Measurements from ENCODE around the gene TPBGL.

TPBGL gene, protein sequence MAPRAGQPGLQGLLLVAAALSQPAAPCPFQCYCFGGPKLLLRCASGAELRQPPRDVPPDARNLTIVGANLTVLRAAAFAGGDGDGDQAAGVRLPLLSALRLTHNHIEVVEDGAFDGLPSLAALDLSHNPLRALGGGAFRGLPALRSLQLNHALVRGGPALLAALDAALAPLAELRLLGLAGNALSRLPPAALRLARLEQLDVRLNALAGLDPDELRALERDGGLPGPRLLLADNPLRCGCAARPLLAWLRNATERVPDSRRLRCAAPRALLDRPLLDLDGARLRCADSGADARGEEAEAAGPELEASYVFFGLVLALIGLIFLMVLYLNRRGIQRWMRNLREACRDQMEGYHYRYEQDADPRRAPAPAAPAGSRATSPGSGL

DNA sequence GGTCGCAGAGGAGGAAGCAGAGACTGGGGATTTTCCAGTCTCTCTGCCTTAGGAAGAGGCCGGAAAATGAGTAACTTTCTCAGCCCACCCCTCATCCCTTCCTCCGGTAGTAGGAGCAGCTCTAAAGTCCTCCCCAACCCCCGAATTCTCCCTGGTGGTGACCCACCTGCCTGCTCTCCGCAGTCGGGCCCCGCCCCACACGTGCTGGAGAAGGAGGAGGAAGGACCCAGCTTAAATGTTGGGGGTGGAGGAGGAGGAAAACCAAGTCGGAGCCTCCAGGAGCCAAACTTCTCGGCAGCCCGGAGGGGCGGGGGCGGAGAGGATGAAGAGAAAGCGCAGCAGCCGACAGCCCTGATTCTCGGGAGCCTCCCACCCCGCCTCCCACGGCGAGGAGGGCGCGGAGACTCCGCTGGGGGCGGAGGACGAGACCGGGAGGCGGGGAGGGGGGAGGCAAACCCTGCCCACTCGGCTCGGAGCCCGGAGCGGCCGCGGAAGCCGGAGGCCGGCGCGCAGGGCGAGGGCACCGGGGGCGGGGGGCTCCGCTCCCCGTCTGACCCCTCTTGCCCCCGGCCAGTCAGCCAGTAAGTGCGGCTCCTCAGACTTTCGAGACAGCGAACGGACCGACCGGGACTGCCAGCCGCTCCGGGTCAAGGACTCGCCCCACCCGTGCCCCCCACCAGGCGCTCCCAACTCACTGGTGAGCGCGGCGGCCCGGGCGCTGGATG is at the start of gene TPBGL:
TPBGL (plus strand) TSS at position 464 of the 725 bp plus-strand sequence. CDS start 276 bp downstream, outside the sequence.
- DNase-seq (ENCODE audit: low read depth): peak; percentile 15

DNA sequence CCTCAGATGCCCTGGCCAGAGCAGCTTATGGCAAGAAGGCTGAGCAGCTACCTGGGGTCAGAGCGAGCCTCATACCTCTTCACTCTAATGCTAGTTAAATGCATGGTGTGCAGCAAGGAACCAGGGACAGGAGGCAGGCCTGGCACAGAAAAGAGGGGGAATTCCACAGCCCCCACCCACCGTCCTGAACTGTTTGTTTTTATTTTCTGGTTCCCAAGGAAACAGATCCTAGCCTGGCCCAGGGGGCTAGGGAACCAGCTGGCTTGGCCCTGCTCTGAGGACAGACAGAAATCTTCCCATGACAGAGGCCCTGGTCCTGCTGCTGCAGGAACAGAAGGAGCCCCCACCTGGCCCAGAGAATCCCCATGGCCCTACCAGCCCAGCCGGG is 49.2 kb upstream of the TPBGL start:
- DNase-seq (ENCODE audit: low read depth): no peak

DNA sequence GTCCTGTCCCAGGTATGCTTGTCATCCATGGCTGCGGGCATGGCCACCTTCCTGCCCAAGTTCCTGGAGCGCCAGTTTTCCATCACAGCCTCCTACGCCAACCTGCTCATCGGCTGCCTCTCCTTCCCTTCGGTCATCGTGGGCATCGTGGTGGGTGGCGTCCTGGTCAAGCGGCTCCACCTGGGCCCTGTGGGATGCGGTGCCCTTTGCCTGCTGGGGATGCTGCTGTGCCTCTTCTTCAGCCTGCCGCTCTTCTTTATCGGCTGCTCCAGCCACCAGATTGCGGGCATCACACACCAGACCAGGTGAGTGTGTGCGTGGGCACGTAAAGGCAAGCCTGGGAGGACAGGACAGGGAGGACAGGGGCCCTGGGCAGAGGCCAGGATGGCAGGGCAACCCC is 47.3 kb upstream of the TPBGL start:
- no peak for DNase-seq (ENCODE audit: low read depth)

DNA sequence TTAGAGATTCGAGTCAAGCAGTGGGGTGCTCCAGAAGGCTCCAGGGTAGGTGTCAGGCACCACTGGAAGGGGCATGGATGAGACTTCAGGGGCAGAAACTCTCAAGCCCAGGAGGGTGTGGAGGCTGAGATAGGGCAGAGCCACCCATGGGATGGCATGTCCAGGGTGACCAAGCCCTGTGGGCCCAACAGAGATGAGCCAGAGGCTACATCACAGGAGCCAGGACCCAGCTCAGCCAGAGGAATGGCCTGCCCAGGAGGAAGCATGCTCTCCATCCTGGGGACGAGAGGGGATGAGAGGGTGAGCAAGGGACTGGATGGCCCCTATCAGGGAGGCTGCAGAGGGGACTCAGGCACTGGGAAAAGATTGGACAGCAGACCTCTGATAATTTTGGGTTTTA is 46.9 kb upstream of the TPBGL start:
- no peak for DNase-seq (ENCODE audit: low read depth)

DNA sequence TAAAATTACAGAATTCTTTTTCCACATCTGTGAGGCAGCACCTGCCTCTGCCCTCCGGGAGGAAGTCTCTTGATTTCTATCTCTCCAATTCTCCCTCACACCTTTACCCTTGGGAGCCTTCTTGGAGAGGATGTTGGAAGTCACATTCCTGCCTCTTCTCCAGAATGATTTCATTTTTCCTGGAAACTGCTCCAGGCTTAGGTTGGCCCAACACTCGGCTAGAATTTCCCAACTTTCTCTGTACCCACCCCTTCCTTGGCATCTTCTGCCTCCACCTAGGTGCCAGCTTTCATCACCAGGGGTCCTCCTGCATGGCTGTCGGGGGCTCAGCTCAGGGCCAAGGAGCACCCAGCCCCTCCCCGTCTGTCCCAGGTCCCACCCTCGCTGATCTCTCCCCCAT is 46.4 kb upstream of the TPBGL start:
- no peak for DNase-seq (ENCODE audit: low read depth)

DNA sequence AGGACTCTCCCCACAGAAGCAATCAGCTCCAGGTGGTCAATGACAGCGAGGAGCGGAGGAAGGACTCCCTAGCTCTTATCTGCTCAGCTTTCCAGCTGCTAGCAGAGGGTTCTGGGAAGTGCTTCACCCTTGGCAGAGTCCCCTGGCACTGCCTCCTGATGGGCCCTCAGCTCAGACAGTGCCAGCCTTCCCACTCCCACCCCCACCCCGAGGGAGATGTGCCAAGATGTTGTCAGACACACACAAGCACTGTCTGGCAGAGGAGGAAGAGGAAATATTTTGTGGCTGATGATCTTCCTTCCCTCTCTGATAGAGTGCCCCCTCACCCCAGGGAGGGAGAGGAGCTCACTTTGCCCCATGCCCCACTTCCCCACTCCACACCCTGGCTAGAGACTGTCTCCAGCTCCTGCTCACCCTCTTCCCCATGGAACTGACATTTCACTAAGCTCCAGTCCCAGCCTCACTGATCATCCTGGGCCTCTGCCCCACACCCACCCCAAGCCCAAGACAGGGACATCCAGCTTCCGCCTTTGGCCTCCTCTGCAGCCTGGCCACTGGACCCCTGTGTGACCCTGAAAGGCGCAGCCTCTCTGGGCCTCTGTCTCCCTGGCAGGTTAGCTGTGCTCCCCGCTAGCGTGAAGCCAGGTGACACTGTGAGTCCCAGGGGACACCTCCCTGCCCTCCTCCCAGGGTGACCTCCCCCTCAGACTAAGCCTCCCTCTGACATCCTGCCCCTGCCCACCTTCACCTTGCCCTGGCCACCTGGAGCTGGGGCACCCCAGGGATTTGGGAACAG is 45.2 kb upstream of the TPBGL start:
- no peak for DNase-seq (ENCODE audit: low read depth)

DNA sequence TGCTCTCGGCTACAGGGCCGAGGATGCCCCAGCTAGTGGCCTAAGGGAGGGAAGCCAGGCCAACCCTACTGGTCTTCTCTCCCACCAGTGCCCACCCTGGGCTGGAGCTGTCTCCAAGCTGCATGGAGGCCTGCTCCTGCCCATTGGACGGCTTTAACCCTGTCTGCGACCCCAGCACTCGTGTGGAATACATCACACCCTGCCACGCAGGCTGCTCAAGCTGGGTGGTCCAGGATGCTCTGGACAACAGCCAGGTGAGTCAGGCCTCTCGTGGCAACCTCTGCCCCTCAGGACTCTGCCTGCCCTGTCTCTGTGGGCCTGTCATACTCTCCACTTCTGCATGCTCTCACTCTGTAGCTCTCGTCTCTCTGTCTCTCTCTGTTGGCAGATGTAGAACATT is 44.1 kb upstream of the TPBGL start:
- no peak for DNase-seq (ENCODE audit: low read depth)

DNA sequence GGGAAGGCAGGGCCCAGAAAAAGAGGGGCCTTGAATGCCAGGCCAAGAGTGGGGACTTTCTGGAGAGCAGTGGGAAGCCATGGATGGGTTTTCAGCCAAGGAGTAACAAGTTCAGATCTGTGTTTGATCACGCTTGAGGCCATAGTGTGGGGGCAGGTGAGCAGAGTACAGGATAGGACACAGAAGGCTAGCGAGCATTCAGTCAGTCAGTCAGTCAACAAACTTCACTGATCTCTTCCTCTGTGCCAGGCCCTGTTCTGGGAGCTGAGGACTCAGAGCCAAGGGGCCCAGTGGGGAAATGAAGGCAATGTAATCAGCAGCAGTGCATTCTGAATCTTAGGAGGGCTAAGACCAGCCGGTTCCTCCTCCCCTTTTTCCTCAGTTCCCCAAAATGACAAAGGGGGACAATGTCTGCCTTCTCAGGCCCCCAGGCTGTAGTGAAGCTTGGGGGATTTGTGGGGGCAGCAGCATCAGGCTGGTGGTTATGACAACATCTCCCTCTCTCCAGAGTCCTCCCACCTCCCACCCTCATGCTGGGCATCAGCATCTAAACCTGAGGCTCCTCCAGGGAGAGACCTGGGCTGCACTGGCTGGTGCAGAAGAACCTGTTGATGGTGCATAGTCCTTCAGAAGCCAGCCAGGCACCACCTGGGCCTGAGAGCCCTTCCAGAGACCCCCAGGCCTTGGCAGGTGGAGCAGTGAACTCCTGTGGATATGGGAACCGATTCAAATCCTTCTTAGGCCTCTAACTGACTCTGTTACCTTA is 42.9 kb upstream of the TPBGL start:
- DNase-seq (ENCODE audit: low read depth): no peak

DNA sequence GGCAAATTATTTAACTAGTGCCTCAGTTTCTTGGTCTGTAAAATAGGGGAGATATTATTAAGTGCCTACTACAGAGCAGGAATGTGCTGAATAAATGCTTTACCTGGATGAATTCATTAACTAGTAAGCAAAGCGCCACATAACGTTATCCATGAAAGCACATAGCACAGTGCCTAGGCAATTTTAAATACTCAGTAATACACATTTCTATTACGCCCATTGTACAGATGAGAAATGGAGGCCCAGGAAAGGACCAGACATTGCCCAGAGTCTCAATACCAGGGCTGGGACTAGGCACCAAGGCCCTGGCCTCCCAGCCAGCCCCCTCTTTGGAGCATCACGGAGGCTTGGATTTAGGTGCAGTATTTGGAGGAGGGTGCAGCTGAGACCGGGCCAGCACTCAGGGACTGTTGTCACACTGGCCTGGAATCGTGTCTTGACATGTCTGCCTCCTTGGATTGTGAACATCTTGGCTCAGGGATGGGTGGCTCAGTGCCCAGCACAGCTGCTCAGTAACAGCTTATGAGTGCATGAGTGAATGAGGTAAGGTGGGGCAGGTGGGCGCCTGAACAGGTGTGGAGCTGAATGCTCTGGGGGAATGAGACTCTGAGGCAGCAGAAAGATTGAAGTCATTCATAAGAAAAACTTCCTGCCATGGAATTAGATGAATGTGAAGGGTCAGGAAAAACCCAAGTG is 42.1 kb upstream of the TPBGL start:
- no peak for DNase-seq (ENCODE audit: low read depth)

DNA sequence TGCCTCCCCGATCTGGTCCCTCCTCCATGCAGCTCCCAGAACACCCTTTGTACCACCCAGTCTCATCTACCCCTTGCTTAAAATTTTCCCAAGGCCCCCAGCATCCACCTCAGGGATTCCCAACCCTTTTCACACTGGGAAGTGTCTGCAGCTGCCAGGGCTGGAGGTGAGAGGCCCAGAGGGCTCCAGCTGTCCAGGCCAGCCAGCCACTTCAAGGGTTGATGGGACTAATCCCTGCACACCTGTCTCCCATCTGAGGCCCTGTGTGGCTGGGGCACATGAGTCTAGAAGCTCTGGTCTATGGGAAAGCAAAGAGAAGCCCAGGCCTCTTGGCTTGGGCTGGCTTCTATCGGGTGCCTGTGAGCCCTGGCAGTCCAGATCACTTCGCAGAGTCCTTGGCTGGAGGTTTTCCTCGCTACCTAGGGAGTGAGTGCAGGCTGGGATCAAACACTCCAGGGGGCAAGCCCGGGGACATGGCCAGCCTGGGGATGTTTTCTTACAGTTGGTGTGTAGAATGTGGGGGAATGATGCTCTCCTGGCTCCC is 41.1 kb upstream of the TPBGL start:
- DNase-seq (ENCODE audit: low read depth): no peak

DNA sequence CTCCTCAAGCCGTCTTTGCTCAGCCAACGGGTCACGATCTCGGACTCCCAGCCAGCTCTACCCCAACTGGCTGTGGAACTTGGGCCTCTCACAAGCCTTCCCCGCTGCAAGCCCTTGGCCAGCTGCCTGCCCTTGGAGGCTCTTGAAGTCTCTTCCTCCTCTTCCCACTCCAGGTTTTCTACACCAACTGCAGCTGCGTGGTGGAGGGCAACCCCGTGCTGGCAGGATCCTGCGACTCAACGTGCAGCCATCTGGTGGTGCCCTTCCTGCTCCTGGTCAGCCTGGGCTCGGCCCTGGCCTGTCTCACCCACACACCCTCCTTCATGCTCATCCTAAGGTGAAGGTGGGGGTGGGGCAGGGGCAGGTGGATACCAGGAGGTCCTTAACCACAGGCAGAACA is 40.5 kb upstream of the TPBGL start:
- no peak for DNase-seq (ENCODE audit: low read depth)

DNA sequence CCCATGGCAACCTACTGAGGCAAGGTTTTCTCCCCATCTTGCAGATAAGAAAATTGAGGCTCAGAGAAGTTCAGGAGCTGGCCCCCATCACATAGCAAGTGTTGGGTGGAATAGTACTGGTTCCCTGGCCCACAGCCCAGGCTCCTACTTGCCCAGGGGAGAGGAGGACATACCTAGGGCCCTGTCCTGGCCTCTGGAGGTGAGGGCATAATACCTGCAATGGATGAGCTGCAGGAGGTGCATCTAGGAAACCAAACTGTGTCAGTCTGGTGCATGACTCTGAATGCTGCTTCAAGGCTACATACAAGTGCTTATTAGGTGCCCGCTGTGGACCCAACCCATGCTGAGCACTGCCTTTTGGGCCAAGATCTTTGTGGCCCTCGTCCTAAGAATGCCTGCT is 40.0 kb upstream of the TPBGL start:
- no peak for DNase-seq (ENCODE audit: low read depth)

DNA sequence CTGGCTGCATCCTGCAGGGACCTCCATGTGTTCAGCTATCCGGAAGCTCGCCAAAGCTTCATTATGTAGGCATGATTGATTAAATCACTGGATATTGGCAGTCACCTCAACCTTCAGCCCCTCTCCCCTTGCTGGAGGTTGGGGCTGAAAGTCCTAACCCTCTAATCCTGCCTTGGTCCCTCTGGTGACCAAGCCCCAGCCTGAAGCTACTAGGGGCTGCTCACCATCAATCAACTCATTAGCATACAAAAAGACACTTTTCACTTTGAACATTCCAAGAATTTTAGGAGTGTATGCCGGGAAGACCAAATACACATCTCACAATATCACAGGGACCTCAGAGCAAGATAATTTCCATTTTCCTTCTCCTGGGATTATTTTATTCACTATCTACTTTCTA is 38.8 kb upstream of the TPBGL start:
- no peak for DNase-seq (ENCODE audit: low read depth)

DNA sequence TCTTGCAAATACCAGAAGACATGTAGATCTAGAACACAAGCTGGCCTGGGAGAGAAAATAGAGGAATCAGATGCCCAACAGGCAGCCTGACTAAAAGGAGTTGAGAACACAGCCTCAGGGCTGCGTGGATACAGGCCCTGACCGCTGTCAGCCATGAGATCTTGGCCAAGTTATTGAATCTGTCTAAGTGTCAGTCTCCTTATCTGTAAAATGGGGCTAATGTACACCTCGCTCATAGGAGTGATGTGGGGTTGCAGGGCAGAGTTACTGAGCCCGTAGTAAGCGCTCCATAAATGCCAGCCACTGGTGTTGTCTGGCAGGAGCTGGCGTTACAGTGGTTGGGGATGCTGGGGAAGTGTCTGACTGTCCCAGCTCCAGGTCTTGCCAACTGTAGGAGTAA is 38.4 kb upstream of the TPBGL start:
- DNase-seq (ENCODE audit: low read depth): no peak

DNA sequence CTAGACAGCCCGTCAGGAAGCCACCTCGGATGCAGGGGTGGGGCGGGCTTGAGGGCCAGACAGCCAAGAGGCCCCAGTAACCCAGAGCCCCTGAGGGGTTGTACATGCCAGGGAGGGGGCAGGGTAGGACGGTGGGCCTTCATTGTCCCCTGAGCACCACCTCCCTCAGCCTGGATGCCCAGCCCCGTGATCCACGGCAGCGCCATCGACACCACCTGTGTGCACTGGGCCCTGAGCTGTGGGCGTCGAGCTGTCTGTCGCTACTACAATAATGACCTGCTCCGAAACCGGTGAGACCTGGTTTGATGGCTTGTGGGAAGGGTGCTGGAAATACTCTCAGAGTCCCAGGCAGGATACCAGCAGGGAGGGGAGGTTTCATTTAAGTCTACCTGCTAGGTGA is 37.4 kb upstream of the TPBGL start:
- DNase-seq (ENCODE audit: low read depth): no peak

DNA sequence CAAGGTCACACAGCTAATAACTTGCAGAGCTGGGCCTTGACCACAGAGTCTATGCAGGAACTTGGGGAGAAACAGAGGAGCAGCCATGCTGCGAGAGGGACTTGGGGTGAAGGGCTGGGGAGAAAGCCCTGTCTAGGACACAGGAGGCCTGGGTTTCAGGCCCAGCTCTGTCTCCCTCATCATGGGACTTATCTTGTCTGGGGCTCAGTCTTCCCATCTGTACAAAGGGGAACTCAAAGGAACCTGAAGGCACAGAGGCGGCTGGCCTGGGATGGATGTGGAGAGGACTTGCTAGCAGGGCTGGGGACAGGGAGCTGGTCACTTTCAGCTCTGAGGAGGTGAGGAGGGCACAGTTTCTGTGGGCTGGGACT is 36.9 kb upstream of the TPBGL start:
- DNase-seq (ENCODE audit: low read depth): no peak

DNA sequence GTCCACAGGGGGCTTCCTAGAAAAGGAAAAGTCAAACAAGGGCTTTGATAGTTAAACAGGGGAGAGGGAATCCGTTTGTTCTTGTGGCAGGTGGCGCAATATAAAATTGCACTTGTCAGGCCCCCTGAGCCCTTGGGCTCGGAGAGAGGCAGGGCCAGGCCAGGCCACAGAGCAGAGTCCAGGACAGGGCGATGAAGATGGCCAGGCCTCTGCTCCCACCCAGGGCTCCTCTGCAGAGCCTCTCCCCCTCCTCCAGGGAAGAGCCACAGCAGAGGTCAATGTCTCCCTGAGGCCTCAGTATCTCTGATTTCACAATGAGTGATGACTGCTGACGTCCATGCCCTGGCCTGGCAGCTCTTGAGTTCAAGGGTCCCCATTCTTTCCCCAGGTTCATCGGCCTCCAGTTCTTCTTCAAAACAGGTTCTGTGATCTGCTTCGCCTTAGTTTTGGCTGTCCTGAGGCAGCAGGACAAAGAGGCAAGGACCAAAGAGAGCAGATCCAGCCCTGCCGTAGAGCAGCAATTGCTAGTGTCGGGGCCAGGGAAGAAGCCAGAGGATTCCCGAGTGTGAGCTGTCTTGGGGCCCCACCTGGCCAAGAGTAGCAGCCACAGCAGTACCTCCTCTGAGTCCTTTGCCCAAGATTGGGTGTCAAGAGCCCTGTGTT is 36.4 kb upstream of the TPBGL start:
- DNase-seq (ENCODE audit: low read depth): no peak

DNA sequence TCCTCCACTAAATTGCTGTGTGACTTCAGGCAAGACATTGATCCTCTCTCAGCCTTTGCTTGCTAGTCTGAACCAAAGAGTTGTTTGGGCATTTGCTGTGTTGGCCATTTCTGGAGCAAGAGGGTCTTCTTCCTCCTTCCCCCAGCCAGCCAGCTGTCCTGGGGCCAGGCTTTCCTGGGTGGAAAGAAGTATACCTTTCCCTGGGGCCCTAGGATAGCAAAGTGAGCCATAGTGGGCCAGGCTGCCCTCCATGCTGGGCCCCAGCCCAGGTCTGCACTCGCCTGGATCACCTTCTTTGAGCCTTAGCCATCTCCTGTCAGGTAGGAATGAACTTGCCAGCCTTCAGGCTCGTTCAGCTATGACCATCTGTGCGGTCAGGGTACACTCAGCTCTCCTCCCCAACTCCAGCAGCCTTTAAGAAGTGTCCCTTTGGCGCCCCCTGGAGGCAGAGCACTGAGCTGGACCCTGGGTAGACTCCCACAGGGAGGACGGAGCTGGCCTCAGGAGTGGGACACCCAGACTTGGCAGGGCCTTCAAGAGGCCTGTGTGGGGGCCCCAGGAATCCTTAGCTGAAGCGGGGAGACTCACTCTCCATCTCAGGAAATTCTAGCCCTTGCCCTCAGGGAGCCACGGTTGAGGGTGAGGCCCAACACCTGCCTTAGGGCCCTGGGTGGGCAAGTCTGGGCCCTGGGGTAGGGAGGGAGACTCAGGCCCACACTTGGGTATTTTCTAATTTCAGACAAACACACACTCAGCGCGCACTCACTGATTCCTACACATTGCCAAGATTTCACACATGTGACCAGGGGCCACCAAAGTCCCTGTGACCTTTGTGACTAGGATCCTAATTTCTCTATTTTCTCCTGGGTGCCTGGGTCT is 35.6 kb upstream of the TPBGL start:
- DNase-seq (ENCODE audit: low read depth): peak; percentile 72

DNA sequence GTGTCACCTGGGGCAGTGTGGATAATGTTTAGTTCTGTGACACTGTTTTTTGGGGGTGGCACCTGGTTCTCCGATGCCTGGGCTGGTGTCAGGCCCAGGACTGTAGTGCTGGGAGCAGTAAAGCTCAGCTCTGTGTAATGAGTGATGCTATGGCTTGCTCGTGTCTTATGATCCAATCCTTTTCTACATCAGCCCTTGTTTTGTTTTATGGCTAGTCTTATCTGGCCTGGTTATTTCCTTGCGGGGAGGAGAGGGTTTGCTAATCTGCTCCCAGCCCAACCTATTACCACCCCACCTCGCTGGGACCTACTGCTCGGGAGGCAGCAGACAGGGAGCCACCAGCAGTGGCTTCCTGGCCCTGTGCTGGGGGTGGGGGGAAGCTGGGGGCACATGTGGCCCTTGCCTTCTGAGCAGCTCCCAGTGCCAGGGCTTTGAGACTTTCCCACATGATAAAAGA is 35.0 kb upstream of the TPBGL start:
- no peak for DNase-seq (ENCODE audit: low read depth)

DNA sequence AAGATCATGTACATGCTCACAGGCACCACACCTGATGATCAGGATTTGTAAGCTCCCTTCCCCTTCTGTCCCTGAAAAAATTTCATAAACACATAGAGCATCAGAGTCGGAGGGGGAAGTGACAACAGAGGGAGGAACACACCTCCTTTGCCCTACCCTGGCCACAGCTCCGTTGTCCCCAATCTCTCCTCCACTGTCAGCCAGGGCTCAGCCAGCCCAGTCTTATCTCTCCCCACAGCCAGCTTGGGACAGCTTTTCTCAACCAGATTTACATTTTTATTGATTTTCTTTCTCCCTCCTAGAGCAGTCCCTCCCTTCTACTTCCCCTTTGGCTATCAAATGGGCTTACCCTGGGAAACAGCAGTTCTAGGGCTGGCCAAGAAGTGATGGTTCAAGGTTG is 32.1 kb upstream of the TPBGL start:
- DNase-seq (ENCODE audit: low read depth): no peak
